Hippocampal formation (tissue), 2 donors: ENCODE results near the gene ZNF664.

ENCODE experiments used
- DNase-seq, 2 donors: peaks; one replicate each; lab custom pipeline; 2025; lab: John Stamatoyannopoulos, UW

ZNF664 gene

GRCh38 chr12:123972457-123973401 lies at the start of gene ZNF664, which contains the start of gene CCDC92:
Gene ZNF664, plus strand, starts transcription at chr12:123973215. Its CDS starts 38,930 bp downstream, at chr12:124012145.
Gene CCDC92, minus strand, starts transcription at chr12:123972831. Its CDS starts 28,526 bp downstream, at chr12:123944305.
- peak; percentile 85 to 87 for DNase-seq

- no peak for DNase-seq
Measured at GRCh38 chr12:123923927-123924326, 49.1 kb upstream of the ZNF664 start.

- DNase-seq = no peak
Measured at GRCh38 chr12:123924539-123924938, 48.5 kb upstream of the ZNF664 start.

- no peak for DNase-seq
Measured at GRCh38 chr12:123928274-123928865, 44.6 kb upstream of the ZNF664 start.

- no peak for DNase-seq
Measured at GRCh38 chr12:123928897-123929296, 44.1 kb upstream of the ZNF664 start.

- DNase-seq = no peak
Measured at GRCh38 chr12:123929946-123930583, 43.0 kb upstream of the ZNF664 start.

- DNase-seq = no peak
Measured at GRCh38 chr12:123931686-123932321, 41.2 kb upstream of the ZNF664 start.

GRCh38 chr12:123933214-123933613 lies 39.8 kb upstream of the ZNF664 start:
- DNase-seq = no peak

GRCh38 chr12:123934016-123934620 lies 38.9 kb upstream of the ZNF664 start:
- DNase-seq = no peak

- DNase-seq = no peak
Measured at GRCh38 chr12:123934829-123935228, 38.2 kb upstream of the ZNF664 start.

GRCh38 chr12:123935956-123936355 lies 37.1 kb upstream of the ZNF664 start:
- DNase-seq = no peak

- no peak for DNase-seq
Measured at GRCh38 chr12:123936471-123936870, 36.5 kb upstream of the ZNF664 start.

GRCh38 chr12:123936956-123937706 lies 35.9 kb upstream of the ZNF664 start:
- no peak for DNase-seq

GRCh38 chr12:123937707-123938591 lies 35.1 kb upstream of the ZNF664 start:
- no peak for DNase-seq

GRCh38 chr12:123938679-123939480 lies 34.1 kb upstream of the ZNF664 start:
- DNase-seq = no peak

- no peak for DNase-seq
Measured at GRCh38 chr12:123939716-123940626, 33.0 kb upstream of the ZNF664 start.

GRCh38 chr12:123940627-123940966 lies 32.4 kb upstream of the ZNF664 start:
- no peak for DNase-seq

GRCh38 chr12:123941000-123941399 lies 32.0 kb upstream of the ZNF664 start:
- no peak for DNase-seq
